Subcutaneous adipose tissue (tissue), 4 donors: ENCODE data around the gene IRAK1. TPM values are rescaled to one million over a fixed set of nuclear protein-coding genes. Genes with fewer than 3 reads are reported as not detected.

Experiments
- CTCF ChIP-seq: fragments of 450-650 bp; IDR thresholded peaks from one replicate; pipeline ENCODE4 v1.5.1; 2016; ENCODE audit warnings: low read depth, mild to moderate bottlenecking, control low read depth, antibody characterized with exemption, moderate library complexity
- total RNA-seq, 4 donors: library from RNA; depleted of rRNA; stranded (reverse); fragments of >200 nt; gene quantifications; one replicate each; pipeline ENCODE4 v1.1.0, GENCODE V29; 2016

Gene IRAK1
- total RNA-seq, 4 donors from 2014 or later = 42.7 to 74.4 (median 47.3) TPM

- no peak for TF ChIP-seq CTCF
These were observed 38.5 kb downstream of the IRAK1 start for GRCh38 chrX:153981231-153981630.

GRCh38 chrX:153974726-153975286 lies 44.9 kb downstream of the IRAK1 start:
- TF ChIP-seq CTCF = no peak

GRCh38 chrX:153974003-153974725 lies 45.5 kb downstream of the IRAK1 start:
- no peak for TF ChIP-seq CTCF

- no peak for TF ChIP-seq CTCF
These were observed 46.3 kb downstream of the IRAK1 start for GRCh38 chrX:153973127-153974002.

GRCh38 chrX:153972368-153973126 lies 47.2 kb downstream of the IRAK1 start, which contains the start of gene TMEM187:
TSS of gene TMEM187 (plus strand) at chrX:153972754. CDS start at chrX:153982063, 9,309 bp downstream.
- TF ChIP-seq CTCF = no peak

- TF ChIP-seq CTCF = no peak
These were observed 48.0 kb downstream of the IRAK1 start, which contains the start of gene HCFC1 for GRCh38 chrX:153971450-153972367. TSS of gene HCFC1 (minus strand) at chrX:153971818. CDS start at chrX:153970840, 978 bp downstream.
